HepG2 (cell line): ENCODE measurements around the gene MNT. TPM values are rescaled to one million over a fixed set of nuclear protein-coding genes. Genes with fewer than 3 reads are reported as not detected.

Source experiments
- ATF4 ChIP-seq, 2 experiments: fragments of 450-650 bp in 1 of 2; sonication (generic) in 1 of 2; formaldehyde crosslinking; IDR thresholded peaks; 2 replicates each; pipeline versions ENCODE4 v1.5.0 to v1.8.0; 2020 to 2022; ENCODE audit warnings: mild to moderate bottlenecking in 1 of 2, missing genetic modification reagents in 1 of 2
- CBX2 ChIP-seq, 2 experiments: fragments of 200-600 bp in 1 of 2; sonication (generic); formaldehyde crosslinking in 1 of 2; IDR thresholded peaks; 2 replicates each; pipeline versions ENCODE4 v1.7.0 to v1.8.1; 2018 to 2022; ENCODE audit warnings: low read depth in 2 of 2, low read length in 1 of 2, mild to moderate bottlenecking in 1 of 2, missing genetic modification reagents in 1 of 2
- ELF1 ChIP-seq: sonication (generic); formaldehyde crosslinking; IDR thresholded peaks from 2 replicates; pipeline ENCODE4 v1.4.0; 2020; ENCODE audit warnings: missing genetic modification reagents
- ELK4 ChIP-seq: sonication (generic); formaldehyde crosslinking; IDR thresholded peaks from 2 replicates; pipeline ENCODE4 v1.9.0; 2021; ENCODE audit warnings: missing genetic modification reagents, borderline replicate concordance
- FOXP1 ChIP-seq, 2 experiments: fragments of 450-650 bp in 1 of 2; IDR thresholded peaks; 2 replicates each; pipeline ENCODE4 v1.6.1; 2017 to 2018; ENCODE audit warnings: antibody characterized with exemption in 1 of 2
- GTF2F1 ChIP-seq: fragments of 150-350 bp; IDR thresholded peaks from 2 replicates; pipeline ENCODE4 v1.6.1; 2014; ENCODE audit warnings: low read length
- GTF3A ChIP-seq: sonication (generic); formaldehyde crosslinking; conservative IDR thresholded peaks from 2 replicates; pipeline ENCODE4 v1.4.0; 2020; ENCODE audit warnings: mild to moderate bottlenecking, missing genetic modification reagents
- HCFC1 ChIP-seq: fragments of 150-350 bp; IDR thresholded peaks from 2 replicates; pipeline ENCODE4 v1.6.1; 2014; ENCODE audit warnings: low read depth, low read length
- KDM2A ChIP-seq: sonication (generic); formaldehyde crosslinking; IDR thresholded peaks from 2 replicates; pipeline ENCODE4 v1.4.0; 2020; ENCODE audit warnings: low read depth, missing genetic modification reagents, borderline replicate concordance
- MIER2 ChIP-seq: IDR thresholded peaks from 2 replicates; pipeline ENCODE4 v1.6.1; 2016; ENCODE audit warnings: missing biosample characterization, missing genetic modification reagents
- NCOR1 ChIP-seq: fragments of 200-600 bp; sonication (generic); IDR thresholded peaks from 2 replicates; pipeline ENCODE4 v1.7.0; 2017; ENCODE audit warnings: antibody characterized with exemption, low read length, borderline replicate concordance
- NFYB ChIP-seq: sonication (generic); formaldehyde crosslinking; IDR thresholded peaks from 2 replicates; pipeline ENCODE4 v1.4.0; 2020; ENCODE audit warnings: missing genetic modification reagents
- PAXIP1 ChIP-seq: sonication (generic); formaldehyde crosslinking; conservative IDR thresholded peaks from 2 replicates; pipeline ENCODE4 v1.4.0; 2020; ENCODE audit warnings: mild to moderate bottlenecking, missing genetic modification reagents, moderate library complexity
- RFX1 ChIP-seq: fragments of 450-650 bp; IDR thresholded peaks from 2 replicates; pipeline ENCODE4 v1.6.1; 2017
- RXRB ChIP-seq: IDR thresholded peaks from 2 replicates; pipeline ENCODE4 v1.6.1; 2016; ENCODE audit warnings: borderline replicate concordance, missing genetic modification reagents, missing compliant biosample characterization
- SOX13 ChIP-seq, 3 experiments: fragments of 450-650 bp in 1 of 3; sonication (generic) in 1 of 3; formaldehyde crosslinking in 1 of 3; IDR thresholded peaks in 2 of 3; conservative IDR thresholded peaks in 1 of 3; 2 replicates each; pipeline versions ENCODE4 v1.5.0 to v1.6.1; 2016 to 2020; ENCODE audit warnings: antibody characterized with exemption in 1 of 3, mild to moderate bottlenecking in 1 of 3, missing compliant biosample characterization in 1 of 3, missing genetic modification reagents in 1 of 3, moderate library complexity in 1 of 3
- TRAFD1 ChIP-seq: sonication (generic); formaldehyde crosslinking; IDR thresholded peaks from 2 replicates; pipeline ENCODE4 v1.5.1; 2020; ENCODE audit warnings: missing genetic modification reagents, mild to moderate bottlenecking, borderline replicate concordance
- ZNF20 ChIP-seq: sonication (generic); formaldehyde crosslinking; IDR thresholded peaks from 2 replicates; pipeline ENCODE4 v1.4.0; 2020; ENCODE audit warnings: mild to moderate bottlenecking, moderate library complexity, missing genetic modification reagents
- ZNF652 ChIP-seq: IDR thresholded peaks from 2 replicates; pipeline ENCODE4 v1.6.1; 2016; ENCODE audit warnings: low read depth, borderline replicate concordance
- ZNF768 ChIP-seq: sonication (generic); formaldehyde crosslinking; IDR thresholded peaks from 2 replicates; pipeline ENCODE4 v1.4.0; 2020; ENCODE audit warnings: missing genetic modification reagents
- ZNF782 ChIP-seq: sonication (generic); formaldehyde crosslinking; IDR thresholded peaks from 2 replicates; pipeline ENCODE4 v1.4.0; 2020; ENCODE audit warnings: missing genetic modification reagents, mild to moderate bottlenecking, borderline replicate concordance
- ZNF879 ChIP-seq: sonication (generic); formaldehyde crosslinking; IDR thresholded peaks from 2 replicates; pipeline ENCODE4 v1.8.1; 2023; ENCODE audit warnings: missing genetic modification reagents
- ZSCAN30 ChIP-seq: sonication (generic); formaldehyde crosslinking; IDR thresholded peaks from 2 replicates; pipeline ENCODE4 v1.5.0; 2020; ENCODE audit warnings: mild to moderate bottlenecking, missing genetic modification reagents
- polyA plus RNA-seq, 8 experiments: library from polyadenylated mRNA; depleted of rRNA in 3 of 8; stranded (reverse) in 7 of 8; unstranded in 1 of 8; fragments of >200 nt; fragmentation: Illumina TruSeq in 4 of 8; extraction: Trizol in 4 of 8; gene quantifications; 2 replicates each; pipeline versions ENCODE4 v1.2.1 to v1.2.3, GENCODE V29; 2011 to 2016; ENCODE audit warnings: low read depth in 4 of 8, missing spikeins in 1 of 8, mixed read lengths in 1 of 8; ENCODE audit not compliant: insufficient read depth in 1 of 8
- total RNA-seq, 5 experiments: library from RNA; depleted of rRNA; stranded (reverse); fragments of >200 nt; fragmentation: Illumina TruSeq; extraction: Trizol; gene quantifications; 2 replicates each; pipeline ENCODE4 v1.2.3, GENCODE V29; 2016; ENCODE audit warnings: low read depth in 1 of 5

MNT gene
- total and polyA plus RNA-seq, 2 of the 13 experiments (the other 11 are each of a cell fraction or from before 2014, with no cell fraction given), result 2.1 to 3.5 TPM

GRCh38 chr17:2336852-2337543 lies 63.9 kb downstream of the MNT start, which contains the start of gene SGSM2 (continued):
- TF ChIP-seq KDM2A, result 0 out of 2 replicates have a peak, but pooled peaks have one; percentile 4
- TF ChIP-seq PAXIP1, result no peak
- TF ChIP-seq FOXP1 (IDR thresholded peaks at IDR 0.05), result no peak
- TF ChIP-seq FOXP1 (CRISPR knock-in tag; IDR thresholded peaks at IDR 0.05), result no peak
- no peak for TF ChIP-seq ELF1 (CRISPR knock-in tag)
- TF ChIP-seq NCOR1, result no peak
- TF ChIP-seq MIER2, result no peak
- peak; percentile 22; the same call in 1 of the 2 replicates for TF ChIP-seq ZNF768
- TF ChIP-seq ZNF652, result no peak
- TF ChIP-seq NFYB (CRISPR knock-in tag), result 0 out of 2 replicates have a peak, but pooled peaks have one; percentile 28
- no peak for TF ChIP-seq CBX2 (IDR thresholded peaks at IDR 0.05; ENCODE audit: low read depth, low read length)
- no peak for TF ChIP-seq CBX2 (CRISPR knock-in tag; IDR thresholded peaks at IDR 0.05; ENCODE audit: low read depth)
- TF ChIP-seq ZNF879, result no peak
- peak; percentile 56; the same call in 1 of the 2 replicates for TF ChIP-seq RFX1
- TF ChIP-seq SOX13 (IDR thresholded peaks at IDR 0.05), result no peak
- TF ChIP-seq SOX13 (CRISPR knock-in tag; conservative IDR thresholded peaks at IDR 0.05 in 1 of 2, IDR thresholded peaks at IDR 0.05 in 1 of 2), result 0 out of 4 replicates have a peak, but pooled peaks of 1 of the 2 experiments have one; percentile 6
- no peak for TF ChIP-seq HCFC1
- no peak for TF ChIP-seq GTF2F1
- TF ChIP-seq GTF3A (CRISPR knock-in tag), result no peak
- no peak for TF ChIP-seq ELK4 (CRISPR knock-in tag)
- TF ChIP-seq ATF4 (CRISPR knock-in tag; IDR thresholded peaks at IDR 0.05), result no peak
- no peak for TF ChIP-seq ZSCAN30
- TF ChIP-seq ZNF20 (CRISPR knock-in tag), result no peak
- TF ChIP-seq ZNF782 (CRISPR knock-in tag), result no peak
- TF ChIP-seq TRAFD1 (CRISPR knock-in tag), result no peak
- TF ChIP-seq RXRB, result no peak
